Pancreas (tissue), 10 donors: ENCODE measurements around the gene STK33. TPM values are rescaled to one million over a fixed set of nuclear protein-coding genes. Genes with fewer than 3 reads are reported as not detected.

Experiments
- ATAC-seq, 4 donors: fragments of 200-7000 bp; cut with Tn5 transposase; one replicate each; pipeline versions ENCODE4 v1.8.0 to v1.9.1; 2020; ENCODE audit warnings: mild to moderate bottlenecking in 4 of 4, moderate library complexity in 4 of 4
- DNase-seq, 6 donors: peaks; one replicate each; pipeline ENCODE4 v3.0.0-alpha.2; 2020
- FAIRE-seq: peaks from 2 replicates; lab custom pipeline; 2012; peaks lifted over from hg19 to GRCh38; lab: Jason Lieb, UNC
- H3K27ac ChIP-seq, 4 donors: fragments of 200-600 bp; sonication (generic); 1 replicate in 3 of 4; 2 replicates in 1 of 4; pipeline versions ENCODE4 v1.5.0 to v1.8.0; 2020
- H3K27me3 ChIP-seq, 4 donors: fragments of 200-600 bp; one replicate each; pipeline ENCODE4 v1.8.0; 2021
- H3K36me3 ChIP-seq, 3 donors: fragments of 200-600 bp; sonication (generic) in 1 of 3; one replicate each; pipeline versions ENCODE4 v1.5.0 to v1.8.0; 2020 to 2021
- H3K4me1 ChIP-seq, 3 donors: fragments of 200-600 bp; one replicate each; pipeline ENCODE4 v1.8.0; 2021
- H3K4me3 ChIP-seq, 4 donors: fragments of 200-600 bp; sonication (generic) in 2 of 4; one replicate each; pipeline versions ENCODE4 v1.5.0 to v1.8.0; 2020 to 2021
- H3K9me3 ChIP-seq, 4 donors: fragments of 200-600 bp; one replicate each; pipeline ENCODE4 v1.8.0; 2021
- CTCF ChIP-seq, 4 donors: fragments of 200-600 bp; sonication (generic) in 3 of 4; IDR thresholded peaks; one replicate each; pipeline versions ENCODE4 v1.5.0 to v1.8.0; 2021; ENCODE audit warnings: antibody characterized with exemption in 4 of 4
- WGBS, 2 donors: extraction: QIAGEN DNeasy Blood & Tissue Kit; methylation state at CpG; one replicate each; pipeline ENCODE4 v1.1.7; 2013; 5-methylcytosine and 5-hydroxymethylcytosine counted together
- intact Hi-C, 3 donors: fragments of 100-400 bp; cut with DNase I; formaldehyde crosslinking; loops; one replicate each; pipeline versions ENCODE4 v1.11.1 to v1.14.2; 2022
- polyA plus RNA-seq, 2 donors: library from polyadenylated mRNA; stranded (reverse); fragments of 200-250 nt; gene quantifications; one replicate each; pipeline ENCODE4 v1.2.3, GENCODE V29; 2013
- total RNA-seq, 6 donors: library from RNA; stranded (reverse); fragmentation: NEBNext Ultra II Directional in 4 of 6; extraction: Animal tissue kit (Norgen Biotek cat#: 25700) in 4 of 6; gene quantifications; one replicate each; pipeline versions ENCODE4 v1.2.1 to v1.2.4, GENCODE V29; 2021 to 2023
- donor health status: healthy with polysubstance abuse.
- donor health status: DM: no; HTN: no; CAD: no; lungs with moderate emphysema.
- donor health status: DM: no; HTN: no; CAD: no.
- donor health status: control.
- donor health status: control.
- donor health status: Bipolar disorder and iron deficiency.
- donor health status: DM: yes; HTN: yes; CAD: no.
- donor health status: DM: no; HTN: no; CAD: no.
- donor health status: DM: no; HTN: no; CAD: no.
- donor health status: DM: yes; HTN: yes; CAD: no.

The STK33 gene
- total and polyA plus RNA-seq, 8 donors = 6.0 to 23.9 (median 7.2) TPM

- ATAC-seq = no peak
- 91 to 92% methylated on average over 12 of the region's 12 CpGs for whole genome bisulfite sequencing, 2 donors
- H3K9me3 ChIP-seq = no peaks in the 10 kb centered on the region
- no peaks in the 10 kb centered on the region for H3K4me1 ChIP-seq
- FAIRE-seq = no peak
- H3K4me3 ChIP-seq = no peak overlapping the region
- H3K27me3 ChIP-seq = no peaks in the 10 kb centered on the region
- DNase-seq = no peak
- intact Hi-C loops = no loop called here
- H3K36me3 ChIP-seq = no peaks in the 10 kb centered on the region
- no peak for TF ChIP-seq CTCF (IDR thresholded peaks at IDR 0.05)
- no peak overlapping the region for H3K27ac ChIP-seq
These were observed 207.7 kb downstream of the STK33 start for GRCh38 chr11:8386134-8386864.

GRCh38 chr11:8384199-8384821 lies 209.7 kb downstream of the STK33 start:
- TF ChIP-seq CTCF (IDR thresholded peaks at IDR 0.05) = no peak
- Histone ChIP-seq H3K36me3 (no peaks in the 10 kb centered on the region), H3K4me1 (no peaks in the 10 kb centered on the region), H3K4me3 (peak overlapping the region in 1 of 4 donors; percentile 13), H3K27ac (no peak overlapping the region), H3K9me3 (no peaks in the 10 kb centered on the region), H3K27me3 (no peaks in the 10 kb centered on the region)
- intact Hi-C loops = no loop called here
- whole genome bisulfite sequencing, 2 donors = 65 to 69% methylated on average over 19 of the region's 19 CpGs
- peak in 3 of 6 donors; percentile 30 to 56 (median 48) for DNase-seq
- FAIRE-seq = no peak
- ATAC-seq = peak; percentile 63 to 82 (median 76)

GRCh38 chr11:8383627-8384026 lies 210.4 kb downstream of the STK33 start:
- DNase-seq = no peak
- TF ChIP-seq CTCF (IDR thresholded peaks at IDR 0.05) = no peak
- 94 to 97% methylated on average over 3 of the region's 3 CpGs for WGBS, 2 donors
- no peaks in the 10 kb centered on the region for H3K36me3 ChIP-seq
- intact Hi-C loops = no loop called here
- no peak overlapping the region for H3K4me3 ChIP-seq
- H3K27me3 ChIP-seq = no peaks in the 10 kb centered on the region
- H3K27ac ChIP-seq = no peak overlapping the region
- H3K4me1 ChIP-seq = no peaks in the 10 kb centered on the region
- no peaks in the 10 kb centered on the region for H3K9me3 ChIP-seq
- ATAC-seq = no peak
- no peak for FAIRE-seq

GRCh38 chr11:8383227-8383626 lies 210.8 kb downstream of the STK33 start:
- ATAC-seq = no peak
- no peak for DNase-seq
- Histone ChIP-seq H3K9me3 (no peaks in the 10 kb centered on the region), H3K27me3 (no peaks in the 10 kb centered on the region), H3K36me3 (no peaks in the 10 kb centered on the region), H3K4me1 (no peaks in the 10 kb centered on the region), H3K4me3 (no peak overlapping the region), H3K27ac (no peak overlapping the region)
- no peak for TF ChIP-seq CTCF (IDR thresholded peaks at IDR 0.05)
- intact Hi-C loops = no loop called here
- 70 to 75% methylated on average over 1 of the region's 1 CpG for WGBS, 2 donors
- no peak for FAIRE-seq
